Stomach (tissue), 9 donors: ENCODE measurements around the gene PSMA6. TPM values are rescaled to one million over a fixed set of nuclear protein-coding genes. Genes with fewer than 3 reads are reported as not detected.

ENCODE experiments used
- DNase-seq, 2 donors: peaks; one replicate each; pipeline versions ENCODE4 v3.0.0 to v3.0.0-alpha.2; 2013 to 2019
- H3K27ac ChIP-seq, 5 donors: fragments of 200-600 bp in 4 of 5; sonication (generic) in 4 of 5; one replicate each; pipeline ENCODE4 v1.5.1; 2013 to 2019; ENCODE audit warnings: mild to moderate bottlenecking in 1 of 5, moderate library complexity in 1 of 5
- H3K27me3 ChIP-seq, 3 donors: fragments of 200-600 bp; sonication (generic); one replicate each; pipeline ENCODE4 v1.5.1; 2017 to 2019; ENCODE audit warnings: mixed run types in 1 of 3
- H3K36me3 ChIP-seq, 4 donors: fragments of 200-600 bp; sonication (generic); 1 replicate in 3 of 4; 2 replicates in 1 of 4; pipeline ENCODE4 v1.5.1; 2016 to 2019
- H3K4me1 ChIP-seq, 4 donors: fragments of 200-600 bp; sonication (generic); one replicate each; pipeline ENCODE4 v1.5.1; 2016 to 2019
- H3K4me3 ChIP-seq, 4 donors: fragments of 200-600 bp; sonication (generic) in 3 of 4; one replicate each; pipeline ENCODE4 v1.5.1; 2016 to 2019; ENCODE audit warnings: mild to moderate bottlenecking in 1 of 4
- H3K9me3 ChIP-seq, 4 donors: fragments of 200-600 bp; sonication (generic); one replicate each; pipeline ENCODE4 v1.5.1; 2016 to 2019
- EP300 ChIP-seq: sonication (generic); formaldehyde crosslinking; IDR thresholded peaks from one replicate; pipeline ENCODE4 v1.6.1; 2017; ENCODE audit warnings: antibody characterized with exemption
- POLR2A ChIP-seq, 4 donors: fragments of 450-650 bp; IDR thresholded peaks; one replicate each; pipeline ENCODE4 v1.6.1; 2016; ENCODE audit warnings: antibody characterized with exemption in 4 of 4, control low read depth in 2 of 4, mild to moderate bottlenecking in 1 of 4, moderate library complexity in 1 of 4
- POLR2AphosphoS5 ChIP-seq, 3 donors: sonication (generic); formaldehyde crosslinking; IDR thresholded peaks; one replicate each; pipeline ENCODE4 v1.6.1; 2016; ENCODE audit warnings: antibody characterized with exemption in 3 of 3
- WGBS, 5 donors: extraction: QIAGEN DNeasy Blood & Tissue Kit in 3 of 5; methylation state at CpG; one replicate each; pipeline versions ENCODE4 v1.1.5 to v1.1.7; 2013 to 2018; 5-methylcytosine and 5-hydroxymethylcytosine counted together
- intact Hi-C: fragments of 100-400 bp; cut with DNase I; formaldehyde crosslinking; loops from one replicate; pipeline ENCODE4 v1.15.1; 2023; ENCODE audit warnings: low total_unique reads
- polyA plus RNA-seq, 3 donors: library from polyadenylated mRNA; stranded (reverse); fragments of 200-250 nt; gene quantifications; one replicate each; pipeline ENCODE4 v1.2.3, GENCODE V29; 2013
- total RNA-seq, 5 donors: library from RNA; depleted of rRNA; stranded (reverse); fragments of >200 nt; gene quantifications; one replicate each; pipeline versions ENCODE4 v1.1.0 to v1.2.3, GENCODE V29; 2014 to 2016
- TF ChIP-seq, protein P1 (sequence below), 7 experiments: fragments of 450-650 bp in 4 of 7; fragments of 200-600 bp in 3 of 7; sonication (generic) in 3 of 7; IDR thresholded peaks; one replicate each; pipeline ENCODE4 v1.5.1; 2016 to 2019; ENCODE audit warnings: antibody characterized with exemption in 7 of 7, control low read depth in 2 of 7, mild to moderate bottlenecking in 1 of 7
- donor health status: healthy with polysubstance abuse.
- donor health status: Bipolar disorder and iron deficiency.
- donor health status: healthy.

Gene PSMA6
- total and polyA plus RNA-seq, 8 donors = 10.7 to 202 (median 159) TPM

DNA sequence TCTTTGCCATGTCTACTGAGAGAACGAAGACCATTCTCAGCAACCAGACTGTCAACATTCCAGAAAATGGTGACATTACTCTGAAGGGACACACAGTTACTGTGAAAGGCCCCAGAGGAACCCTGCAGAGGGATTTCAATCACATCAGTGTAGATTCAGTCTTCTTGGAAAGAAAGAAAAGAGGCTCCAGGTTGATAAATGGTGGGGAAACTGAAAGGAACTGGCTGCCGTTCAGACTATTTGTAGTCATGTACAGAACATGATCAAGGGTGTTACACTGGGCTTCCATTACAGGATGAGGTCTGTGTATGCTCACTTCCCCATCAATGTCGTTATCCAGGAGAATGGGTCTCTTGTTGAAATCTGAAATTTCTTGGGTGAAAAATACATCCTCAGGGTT lies 29.7 kb upstream of the PSMA6 start:
- H3K27ac ChIP-seq = no peak overlapping the region
- WGBS, 5 donors = 70 to 94% (median 90%) methylated on average over 3 of the region's 3 CpGs
- intact Hi-C loops = no loop called here
- no peak for TF ChIP-seq POLR2A (IDR thresholded peaks at IDR 0.05)
- TF ChIP-seq POLR2AphosphoS5 (IDR thresholded peaks at IDR 0.05) = no peak
- no peaks in the 10 kb centered on the region for H3K4me1 ChIP-seq
- no peak overlapping the region for H3K4me3 ChIP-seq
- peaks cover 0 to 15% (median 9%) of the 10 kb centered on the region in 4 donors for H3K36me3 ChIP-seq
- no peak for DNase-seq
- H3K9me3 ChIP-seq = no peaks in the 10 kb centered on the region
- H3K27me3 ChIP-seq = no peaks in the 10 kb centered on the region

DNA sequence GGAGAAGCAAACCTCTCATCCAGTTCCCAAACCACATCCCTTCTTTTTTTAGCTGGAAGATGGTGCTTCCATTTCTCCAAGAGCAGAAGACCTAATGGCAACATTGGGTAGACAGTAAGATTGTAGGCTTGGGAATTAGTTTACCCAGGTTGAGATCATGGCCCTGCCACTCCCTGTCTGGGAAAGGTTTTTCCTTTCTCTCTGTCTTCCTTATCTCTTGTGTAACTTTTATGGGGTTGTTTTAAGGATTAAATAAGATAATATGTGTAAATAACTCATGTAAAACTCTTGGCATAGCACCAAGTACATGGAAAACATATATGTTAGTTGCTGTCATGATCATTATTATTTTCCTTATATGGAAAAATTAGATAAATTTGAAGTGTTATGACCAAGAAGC lies 23.2 kb upstream of the PSMA6 start:
- DNase-seq = no peak
- Histone ChIP-seq H3K27me3 (no peaks in the 10 kb centered on the region), H3K4me3 (no peak overlapping the region), H3K27ac (no peak overlapping the region), H3K36me3 (peaks cover 11 to 60% (median 48%) of the 10 kb centered on the region in 4 donors), H3K9me3 (no peaks in the 10 kb centered on the region), H3K4me1 (no peaks in the 10 kb centered on the region)
- intact Hi-C loops = no loop called here
- TF ChIP-seq, protein P1, sequence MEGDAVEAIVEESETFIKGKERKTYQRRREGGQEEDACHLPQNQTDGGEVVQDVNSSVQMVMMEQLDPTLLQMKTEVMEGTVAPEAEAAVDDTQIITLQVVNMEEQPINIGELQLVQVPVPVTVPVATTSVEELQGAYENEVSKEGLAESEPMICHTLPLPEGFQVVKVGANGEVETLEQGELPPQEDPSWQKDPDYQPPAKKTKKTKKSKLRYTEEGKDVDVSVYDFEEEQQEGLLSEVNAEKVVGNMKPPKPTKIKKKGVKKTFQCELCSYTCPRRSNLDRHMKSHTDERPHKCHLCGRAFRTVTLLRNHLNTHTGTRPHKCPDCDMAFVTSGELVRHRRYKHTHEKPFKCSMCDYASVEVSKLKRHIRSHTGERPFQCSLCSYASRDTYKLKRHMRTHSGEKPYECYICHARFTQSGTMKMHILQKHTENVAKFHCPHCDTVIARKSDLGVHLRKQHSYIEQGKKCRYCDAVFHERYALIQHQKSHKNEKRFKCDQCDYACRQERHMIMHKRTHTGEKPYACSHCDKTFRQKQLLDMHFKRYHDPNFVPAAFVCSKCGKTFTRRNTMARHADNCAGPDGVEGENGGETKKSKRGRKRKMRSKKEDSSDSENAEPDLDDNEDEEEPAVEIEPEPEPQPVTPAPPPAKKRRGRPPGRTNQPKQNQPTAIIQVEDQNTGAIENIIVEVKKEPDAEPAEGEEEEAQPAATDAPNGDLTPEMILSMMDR (IDR thresholded peaks at IDR 0.05) = no peak
- TF ChIP-seq POLR2AphosphoS5 (IDR thresholded peaks at IDR 0.05) (no peak), POLR2A (IDR thresholded peaks at IDR 0.05) (no peak), EP300 (no peak)

DNA sequence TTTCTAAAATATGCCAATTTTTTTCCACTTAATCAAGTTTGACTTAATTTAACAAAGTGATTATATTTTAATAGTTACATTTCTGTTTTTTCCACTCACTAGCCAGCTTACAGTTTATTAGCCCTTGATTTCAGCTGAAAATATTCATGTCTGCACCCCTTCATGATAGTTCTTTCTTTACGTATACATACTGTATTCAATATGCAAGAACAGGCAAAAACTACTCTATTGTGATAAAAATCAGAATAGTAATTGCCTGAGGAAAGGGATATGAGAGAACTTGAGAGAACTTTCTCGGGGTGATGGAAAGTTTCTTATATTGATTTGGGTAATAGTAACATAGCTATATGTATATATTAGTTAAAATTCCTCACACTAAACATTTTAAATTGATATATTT lies 17.4 kb upstream of the PSMA6 start:
- no peaks in the 10 kb centered on the region for H3K9me3 ChIP-seq
- peaks cover 0 to 5% (median 0%) of the 10 kb centered on the region in 4 donors for H3K4me1 ChIP-seq
- H3K27ac ChIP-seq = no peak overlapping the region
- no peak for TF ChIP-seq POLR2AphosphoS5 (IDR thresholded peaks at IDR 0.05)
- no peak for TF ChIP-seq POLR2A (IDR thresholded peaks at IDR 0.05)
- TF ChIP-seq EP300 = no peak
- TF ChIP-seq, protein P1 (IDR thresholded peaks at IDR 0.05) = no peak
- no peak for DNase-seq
- intact Hi-C loops = no loop called here
- H3K36me3 ChIP-seq = peaks cover 13 to 66% (median 53%) of the 10 kb centered on the region in 4 donors
- H3K4me3 ChIP-seq = no peak overlapping the region
- H3K27me3 ChIP-seq = no peaks in the 10 kb centered on the region
- WGBS, 5 donors = 75 to 98% (median 97%) methylated on average over 2 of the region's 2 CpGs

DNA sequence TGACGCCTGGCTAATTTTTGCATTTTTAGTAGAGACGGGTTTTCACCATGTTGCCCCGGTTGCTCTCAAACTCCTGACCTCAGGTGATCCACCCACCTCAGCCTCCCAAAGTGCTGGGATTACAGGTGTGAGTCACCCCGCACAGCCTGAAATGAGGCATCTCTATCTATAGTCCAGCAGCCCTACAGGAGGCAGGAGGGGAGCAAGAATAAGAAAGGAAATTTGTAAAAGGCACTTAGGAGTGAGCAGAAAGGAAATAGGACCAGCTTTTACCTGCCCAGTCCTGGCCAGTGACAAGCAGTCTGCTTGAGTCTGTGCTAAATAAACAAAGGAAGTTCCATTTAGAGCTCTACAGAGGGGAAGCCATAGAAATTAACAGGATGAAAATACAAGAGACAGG lies 15.0 kb upstream of the PSMA6 start:
- DNase-seq = no peak
- intact Hi-C loops = no loop called here
- Histone ChIP-seq H3K9me3 (no peaks in the 10 kb centered on the region), H3K4me1 (peaks cover 0 to 5% (median 0%) of the 10 kb centered on the region in 4 donors), H3K4me3 (no peak overlapping the region), H3K27ac (no peak overlapping the region), H3K27me3 (no peaks in the 10 kb centered on the region), H3K36me3 (peaks cover 9 to 48% (median 34%) of the 10 kb centered on the region in 4 donors)
- TF ChIP-seq POLR2A (IDR thresholded peaks at IDR 0.05) (no peak), POLR2AphosphoS5 (IDR thresholded peaks at IDR 0.05) (no peak), EP300 (no peak)
- TF ChIP-seq, protein P1 (IDR thresholded peaks at IDR 0.05) = no peak
- WGBS, 5 donors = 82 to 96% (median 93%) methylated on average over 4 of the region's 4 CpGs

DNA sequence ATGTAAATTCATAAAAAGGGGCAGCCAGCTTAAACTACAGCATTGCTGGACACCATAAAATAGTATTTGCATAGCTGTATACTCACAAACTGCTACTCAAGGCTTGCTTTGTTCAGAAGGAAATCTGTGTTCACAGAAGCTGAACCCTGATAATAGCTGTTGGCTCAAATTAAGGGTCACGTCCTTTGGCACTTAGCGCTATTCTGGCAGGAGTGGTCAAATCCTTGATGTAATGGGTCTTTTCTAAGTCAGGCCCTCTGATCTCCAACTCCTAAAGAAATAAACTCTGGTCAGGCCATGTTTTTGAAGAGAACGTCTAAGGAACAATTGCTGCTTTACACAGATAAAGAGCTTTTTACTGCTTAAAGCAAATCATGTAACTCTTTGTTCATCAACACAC lies 12.8 kb upstream of the PSMA6 start:
- Histone ChIP-seq H3K4me3 (no peak overlapping the region), H3K4me1 (peaks cover 0 to 5% (median 0%) of the 10 kb centered on the region in 4 donors), H3K27me3 (no peaks in the 10 kb centered on the region), H3K27ac (no peak overlapping the region), H3K36me3 (peaks cover 1 to 33% (median 24%) of the 10 kb centered on the region in 4 donors), H3K9me3 (no peaks in the 10 kb centered on the region)
- intact Hi-C loops = no loop called here
- TF ChIP-seq EP300 = no peak
- TF ChIP-seq, protein P1 (IDR thresholded peaks at IDR 0.05) = no peak
- WGBS, 5 donors = 44 to 79% (median 51%) methylated on average over 3 of the region's 3 CpGs
- no peak for DNase-seq
